K562 (cell line): ENCODE data around the gene ATG13. TPM values are rescaled to one million over a fixed set of nuclear protein-coding genes. Genes with fewer than 3 reads are reported as not detected.

Experiments used
- CCAR2 ChIP-seq: fragments of 200-400 bp; formaldehyde crosslinking; IDR thresholded peaks from 2 replicates; pipeline ENCODE4 v1.6.1; 2017; ENCODE audit warnings: mild to moderate bottlenecking, low read depth, low read length
- DPF2 ChIP-seq: fragments of 450-650 bp; IDR thresholded peaks from 2 replicates; pipeline ENCODE4 v1.6.1; 2016
- EZH2 ChIP-seq: IDR thresholded peaks from 2 replicates; pipeline ENCODE4 v1.6.1; 2012; ENCODE audit warnings: low read depth, mild to moderate bottlenecking, inconsistent platforms, low read length, borderline replicate concordance
- FOXK1 ChIP-seq: sonication (generic); formaldehyde crosslinking; IDR thresholded peaks from 2 replicates; pipeline ENCODE4 v1.8.0; 2022; ENCODE audit warnings: missing genetic modification reagents, mild to moderate bottlenecking, borderline replicate concordance
- HDGF ChIP-seq: fragments of 450-650 bp; IDR thresholded peaks from 2 replicates; pipeline ENCODE4 v1.6.1; 2016
- KAT2B ChIP-seq: IDR thresholded peaks from one replicate; pipeline ENCODE4 v1.6.1; 2012; ENCODE audit warnings: low read depth, mild to moderate bottlenecking, control low read depth, inconsistent platforms, low read length, moderate library complexity
- NFE2L1 ChIP-seq: fragments of 450-650 bp; IDR thresholded peaks from 2 replicates; pipeline ENCODE4 v1.6.1; 2016; ENCODE audit warnings: missing genetic modification characterization, low read depth, mild to moderate bottlenecking, missing compliant biosample characterization, moderate library complexity, borderline replicate concordance
- NR3C1 ChIP-seq: sonication (generic); formaldehyde crosslinking; IDR thresholded peaks from 2 replicates; pipeline ENCODE4 v1.8.1; 2022; ENCODE audit warnings: missing genetic modification reagents
- POLR2AphosphoS2 ChIP-seq: IDR thresholded peaks from 2 replicates; pipeline ENCODE4 v1.6.1; 2012; ENCODE audit warnings: low read length, improper control_type of control experiment
- POLR2G ChIP-seq: fragments of 200-400 bp; formaldehyde crosslinking; IDR thresholded peaks from 2 replicates; pipeline ENCODE4 v1.6.1; 2017; ENCODE audit warnings: low read depth, mild to moderate bottlenecking, antibody characterized with exemption, low read length, moderate library complexity
- RB1 ChIP-seq: fragments of 450-650 bp; IDR thresholded peaks from 2 replicates; pipeline ENCODE4 v1.6.1; 2017; ENCODE audit warnings: low read depth, mild to moderate bottlenecking
- RBM17 ChIP-seq: fragments of 200-400 bp; formaldehyde crosslinking; IDR thresholded peaks from 2 replicates; pipeline ENCODE4 v1.6.1; 2017; ENCODE audit warnings: low read depth, mild to moderate bottlenecking, low read length, borderline replicate concordance
- STAT5B ChIP-seq: fragments of 250-450 bp; sonication (Bioruptor Pico); IDR thresholded peaks from 2 replicates; pipeline ENCODE4 v1.8.0; 2021; ENCODE audit warnings: mild to moderate bottlenecking, inconsistent platforms
- SUPT5H ChIP-seq: fragments of 450-650 bp; IDR thresholded peaks from 2 replicates; pipeline ENCODE4 v1.6.1; 2016
- ZFP36 ChIP-seq: fragments of 150-350 bp; IDR thresholded peaks from 2 replicates; pipeline ENCODE4 v1.6.1; 2018; ENCODE audit warnings: low read length, low read depth; ENCODE audit not compliant: partially characterized antibody
- ZNF217 ChIP-seq: sonication (generic); formaldehyde crosslinking; IDR thresholded peaks from 2 replicates; pipeline ENCODE4 v1.8.0; 2022; ENCODE audit warnings: mild to moderate bottlenecking, missing genetic modification reagents
- ZNF311 ChIP-seq: fragments of 250-450 bp; sonication (Bioruptor Pico); IDR thresholded peaks from 2 replicates; pipeline ENCODE4 v1.4.0; 2020; ENCODE audit warnings: mild to moderate bottlenecking, moderate library complexity
- ZNF445 ChIP-seq: fragments of 250-450 bp; sonication (Bioruptor Pico); IDR thresholded peaks from 2 replicates; pipeline ENCODE4 v1.4.0; 2020; ENCODE audit warnings: low read depth, mild to moderate bottlenecking, moderate library complexity
- ZNF586 ChIP-seq: fragments of 450-650 bp; formaldehyde crosslinking; conservative IDR thresholded peaks from 2 replicates; pipeline ENCODE4 v1.4.0; 2020; ENCODE audit warnings: mild to moderate bottlenecking, moderate library complexity
- polyA plus RNA-seq, 8 experiments: library from polyadenylated mRNA; depleted of rRNA in 4 of 8; stranded (reverse) in 5 of 8; unstranded in 3 of 8; fragments of >200 nt; fragmentation: Nextera tagmentation in 2 of 8; fragmentation: Illumina TruSeq in 1 of 8; extraction: Ambion mirVana in 2 of 8; extraction: Trizol in 1 of 8; gene quantifications; 2 replicates each; pipeline versions ENCODE4 v1.2.1 to v1.2.3, GENCODE V29; 2011 to 2014; ENCODE audit warnings: inconsistent platforms in 1 of 8, missing spikeins in 1 of 8
- total RNA-seq, 7 experiments: library from RNA; depleted of rRNA in 6 of 7; stranded (reverse); fragments of >200 nt in 6 of 7; fragmentation: Illumina TruSeq in 2 of 7; extraction: Trizol in 2 of 7; gene quantifications; 2 replicates each; pipeline versions ENCODE4 v1.2.1 to v1.2.3, GENCODE V29; 2011 to 2021; ENCODE audit warnings: low replicate concordance in 1 of 7
- TF ChIP-seq, protein P1 (sequence below): fragments of 450-650 bp; formaldehyde crosslinking; IDR thresholded peaks from 2 replicates; pipeline ENCODE4 v1.4.0; 2020; ENCODE audit warnings: mild to moderate bottlenecking
- TF ChIP-seq, protein P2 (sequence below): IDR thresholded peaks from 2 replicates; pipeline ENCODE4 v1.6.1; 2016; ENCODE audit warnings: missing genetic modification characterization, missing compliant biosample characterization
- TF ChIP-seq, protein P3 (sequence below): sonication (generic); formaldehyde crosslinking; IDR thresholded peaks from 2 replicates; pipeline ENCODE4 v1.8.0; 2023; ENCODE audit warnings: missing genetic modification reagents, mild to moderate bottlenecking, borderline replicate concordance

Gene ATG13
- total and polyA plus RNA-seq, 9 of the 15 experiments (the other 6 are each of a cell fraction or from before 2014, with no cell fraction given): 13.1 to 61.5 (median 36.5) TPM

DNA sequence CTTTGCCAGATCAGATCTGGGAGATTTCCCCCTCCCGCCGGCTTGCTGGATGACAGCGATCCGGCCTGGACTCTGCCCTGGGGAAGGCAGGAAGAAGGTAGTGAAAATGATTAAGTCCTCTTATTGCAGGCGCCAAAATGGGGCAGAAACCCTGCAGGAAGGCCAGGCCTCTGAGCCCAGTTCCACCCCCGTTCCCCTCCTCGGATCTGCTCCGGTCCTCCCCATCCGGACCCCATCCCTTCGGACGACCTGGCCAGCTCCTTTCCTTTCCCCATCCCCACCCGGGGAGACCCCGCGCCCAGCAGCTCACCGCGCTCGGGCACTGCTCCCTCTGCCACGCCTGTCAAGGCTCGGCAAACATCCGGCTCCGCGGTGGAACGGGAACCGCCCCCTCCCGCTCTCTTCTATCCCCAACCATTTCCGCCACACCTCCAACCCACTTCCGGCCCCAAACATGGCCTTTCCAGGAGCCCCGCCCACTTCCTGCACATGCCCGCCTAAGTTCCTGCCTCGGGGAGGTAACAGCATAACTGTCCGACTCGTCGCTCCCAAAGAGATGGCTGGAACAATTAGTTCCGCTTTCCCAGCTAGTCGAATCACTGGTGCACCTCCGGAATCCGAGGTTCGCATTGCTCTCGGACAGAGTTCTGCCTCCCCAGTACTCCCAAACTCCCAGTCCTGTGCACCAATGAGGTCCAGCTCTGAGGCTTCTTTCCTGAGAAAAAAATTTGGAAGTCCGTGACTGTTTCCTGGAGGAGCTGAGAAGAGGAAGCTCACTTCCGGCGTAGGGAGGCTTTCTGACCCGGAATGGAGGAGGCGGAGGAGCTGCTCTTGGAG is 83.1 kb downstream of the ATG13 start, which contains the start of the genes ARHGAP1 and ZNF408 (continued):
- no peak for TF ChIP-seq NFE2L1 (tag)
- no peak for TF ChIP-seq EZH2
- no peak for TF ChIP-seq HDGF
- no peak for TF ChIP-seq RBM17
- TF ChIP-seq ZNF586 (CRISPR knock-in tag): no peak
- TF ChIP-seq ZNF311 (CRISPR knock-in tag): no peak
- peak; percentile 74 for TF ChIP-seq ZFP36
- no peak for TF ChIP-seq FOXK1
- 0 out of 2 replicates have a peak, but pooled peaks have one; percentile 59 for TF ChIP-seq DPF2
- no peak for TF ChIP-seq KAT2B
- TF ChIP-seq ZNF445: no peak
- TF ChIP-seq ZNF217 (CRISPR knock-in tag): no peak
- TF ChIP-seq POLR2G: peak; percentile 99
- peak; percentile 90 for TF ChIP-seq SUPT5H
- TF ChIP-seq NR3C1 (CRISPR knock-in tag): no peak
- no peak for TF ChIP-seq POLR2AphosphoS2
- TF ChIP-seq RB1: no peak; the same call in 1 of the 2 replicates
- TF ChIP-seq, protein P1, sequence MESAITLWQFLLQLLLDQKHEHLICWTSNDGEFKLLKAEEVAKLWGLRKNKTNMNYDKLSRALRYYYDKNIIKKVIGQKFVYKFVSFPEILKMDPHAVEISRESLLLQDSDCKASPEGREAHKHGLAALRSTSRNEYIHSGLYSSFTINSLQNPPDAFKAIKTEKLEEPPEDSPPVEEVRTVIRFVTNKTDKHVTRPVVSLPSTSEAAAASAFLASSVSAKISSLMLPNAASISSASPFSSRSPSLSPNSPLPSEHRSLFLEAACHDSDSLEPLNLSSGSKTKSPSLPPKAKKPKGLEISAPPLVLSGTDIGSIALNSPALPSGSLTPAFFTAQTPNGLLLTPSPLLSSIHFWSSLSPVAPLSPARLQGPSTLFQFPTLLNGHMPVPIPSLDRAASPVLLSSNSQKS: no peak
- TF ChIP-seq, protein P2, sequence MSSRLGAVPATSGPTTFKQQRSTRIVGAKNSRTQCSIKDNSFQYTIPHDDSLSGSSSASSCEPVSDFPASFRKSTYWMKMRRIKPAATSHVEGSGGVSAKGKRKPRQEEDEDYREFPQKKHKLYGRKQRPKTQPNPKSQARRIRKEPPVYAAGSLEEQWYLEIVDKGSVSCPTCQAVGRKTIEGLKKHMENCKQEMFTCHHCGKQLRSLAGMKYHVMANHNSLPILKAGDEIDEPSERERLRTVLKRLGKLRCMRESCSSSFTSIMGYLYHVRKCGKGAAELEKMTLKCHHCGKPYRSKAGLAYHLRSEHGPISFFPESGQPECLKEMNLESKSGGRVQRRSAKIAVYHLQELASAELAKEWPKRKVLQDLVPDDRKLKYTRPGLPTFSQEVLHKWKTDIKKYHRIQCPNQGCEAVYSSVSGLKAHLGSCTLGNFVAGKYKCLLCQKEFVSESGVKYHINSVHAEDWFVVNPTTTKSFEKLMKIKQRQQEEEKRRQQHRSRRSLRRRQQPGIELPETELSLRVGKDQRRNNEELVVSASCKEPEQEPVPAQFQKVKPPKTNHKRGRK (tag): no peak
- TF ChIP-seq, protein P3, sequence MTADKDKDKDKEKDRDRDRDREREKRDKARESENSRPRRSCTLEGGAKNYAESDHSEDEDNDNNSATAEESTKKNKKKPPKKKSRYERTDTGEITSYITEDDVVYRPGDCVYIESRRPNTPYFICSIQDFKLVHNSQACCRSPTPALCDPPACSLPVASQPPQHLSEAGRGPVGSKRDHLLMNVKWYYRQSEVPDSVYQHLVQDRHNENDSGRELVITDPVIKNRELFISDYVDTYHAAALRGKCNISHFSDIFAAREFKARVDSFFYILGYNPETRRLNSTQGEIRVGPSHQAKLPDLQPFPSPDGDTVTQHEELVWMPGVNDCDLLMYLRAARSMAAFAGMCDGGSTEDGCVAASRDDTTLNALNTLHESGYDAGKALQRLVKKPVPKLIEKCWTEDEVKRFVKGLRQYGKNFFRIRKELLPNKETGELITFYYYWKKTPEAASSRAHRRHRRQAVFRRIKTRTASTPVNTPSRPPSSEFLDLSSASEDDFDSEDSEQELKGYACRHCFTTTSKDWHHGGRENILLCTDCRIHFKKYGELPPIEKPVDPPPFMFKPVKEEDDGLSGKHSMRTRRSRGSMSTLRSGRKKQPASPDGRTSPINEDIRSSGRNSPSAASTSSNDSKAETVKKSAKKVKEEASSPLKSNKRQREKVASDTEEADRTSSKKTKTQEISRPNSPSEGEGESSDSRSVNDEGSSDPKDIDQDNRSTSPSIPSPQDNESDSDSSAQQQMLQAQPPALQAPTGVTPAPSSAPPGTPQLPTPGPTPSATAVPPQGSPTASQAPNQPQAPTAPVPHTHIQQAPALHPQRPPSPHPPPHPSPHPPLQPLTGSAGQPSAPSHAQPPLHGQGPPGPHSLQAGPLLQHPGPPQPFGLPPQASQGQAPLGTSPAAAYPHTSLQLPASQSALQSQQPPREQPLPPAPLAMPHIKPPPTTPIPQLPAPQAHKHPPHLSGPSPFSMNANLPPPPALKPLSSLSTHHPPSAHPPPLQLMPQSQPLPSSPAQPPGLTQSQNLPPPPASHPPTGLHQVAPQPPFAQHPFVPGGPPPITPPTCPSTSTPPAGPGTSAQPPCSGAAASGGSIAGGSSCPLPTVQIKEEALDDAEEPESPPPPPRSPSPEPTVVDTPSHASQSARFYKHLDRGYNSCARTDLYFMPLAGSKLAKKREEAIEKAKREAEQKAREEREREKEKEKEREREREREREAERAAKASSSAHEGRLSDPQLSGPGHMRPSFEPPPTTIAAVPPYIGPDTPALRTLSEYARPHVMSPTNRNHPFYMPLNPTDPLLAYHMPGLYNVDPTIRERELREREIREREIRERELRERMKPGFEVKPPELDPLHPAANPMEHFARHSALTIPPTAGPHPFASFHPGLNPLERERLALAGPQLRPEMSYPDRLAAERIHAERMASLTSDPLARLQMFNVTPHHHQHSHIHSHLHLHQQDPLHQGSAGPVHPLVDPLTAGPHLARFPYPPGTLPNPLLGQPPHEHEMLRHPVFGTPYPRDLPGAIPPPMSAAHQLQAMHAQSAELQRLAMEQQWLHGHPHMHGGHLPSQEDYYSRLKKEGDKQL: no peak
- no peak for TF ChIP-seq STAT5B (CRISPR knock-in tag)
- no peak for TF ChIP-seq CCAR2
